HepG2 (cell line): ENCODE data around the gene CERS6. TPM values are rescaled to one million over a fixed set of nuclear protein-coding genes. Genes with fewer than 3 reads are reported as not detected.
"Not testable (repeated sequence)": the region's sequence is repeated elsewhere in the genome, so short reads cannot be mapped to it uniquely, and the experiment has no call there.

Source experiments
- ATAC-seq: fragments of 200-7000 bp; cut with Tn5 transposase; 3 replicates; pipeline ENCODE4 v1.9.1; 2020; ENCODE audit warnings: mild to moderate bottlenecking, moderate library complexity
- BruUV-seq: library from RNA; stranded (reverse); fragments of 400-500 nt; replicated peaks from 2 replicates; lab custom pipeline; 2021; lab: Mats Ljungman, UMichigan
- CTCF ChIA-PET: fragments of 300-600 bp; formaldehyde crosslinking; extraction: SDS; loops from one replicate; lab custom pipeline; 2021; ENCODE audit warnings: low total read pairs, inconsistent platforms, low intra/inter-chr PET ratio; lab: Yijun Ruan, JAX
- POLR2A ChIA-PET: fragments of 350-600 bp; sonication (Branson Sonifier 250); formaldehyde crosslinking; loops from one replicate; lab custom pipeline; 2020; ENCODE audit warnings: antibody characterized with exemption, inconsistent platforms; lab: Yijun Ruan, JAX
- DNase-seq: peaks from one replicate; pipeline ENCODE4 v3.0.0-alpha.2; 2015; ENCODE audit warnings: low spot score
- FAIRE-seq: peaks from 3 replicates; lab custom pipeline; 2011; peaks lifted over from hg19 to GRCh38; lab: Jason Lieb, UNC
- H2AFZ ChIP-seq: one replicate; pipeline ENCODE4 v1.6.1; 2011; ENCODE audit warnings: low read length, inconsistent platforms
- H3K27ac ChIP-seq: fragments of 300-600 bp; 3 replicates; pipeline ENCODE4 v1.8.0; 2011; ENCODE audit warnings: mixed run types, mild to moderate bottlenecking, mixed read lengths, low read length, inconsistent platforms; ENCODE audit not compliant: insufficient read depth; ENCODE audit errors: extremely low read length
- H3K27me3 ChIP-seq, 2 experiments: fragments of 200-600 bp in 1 of 2; 2 replicates in 1 of 2; 3 replicates in 1 of 2; pipeline versions ENCODE4 v1.6.0 to v1.8.0; 2011; ENCODE audit warnings: low read length in 2 of 2, mild to moderate bottlenecking in 2 of 2, moderate library complexity in 2 of 2, inconsistent platforms in 1 of 2; ENCODE audit not compliant: insufficient read depth in 2 of 2, control insufficient read depth in 1 of 2
- H3K36me3 ChIP-seq, 2 experiments: fragments of 200-600 bp in 1 of 2; replicated peaks in 1 of 2; 2 replicates in 1 of 2; 3 replicates in 1 of 2; pipeline versions ENCODE4 v1.5.1 to v1.8.0; 2011; ENCODE audit warnings: low read length in 2 of 2, inconsistent platforms in 1 of 2; ENCODE audit not compliant: insufficient read depth in 2 of 2, control insufficient read depth in 1 of 2
- H3K4me1 ChIP-seq: 2 replicates; pipeline ENCODE4 v1.5.1; 2012; ENCODE audit warnings: low read length, inconsistent platforms; ENCODE audit not compliant: insufficient read depth
- H3K4me2 ChIP-seq: 2 replicates; pipeline ENCODE4 v1.6.0; 2011; ENCODE audit warnings: low read depth, low read length, inconsistent platforms
- H3K4me3 ChIP-seq, 3 experiments: fragments of 200-600 bp in 1 of 3; sonication (generic), shearing (Covaris generic) in 1 of 3; replicated peaks in 1 of 3; 2 replicates each; pipeline ENCODE4 v1.5.1; 2011 to 2016; ENCODE audit warnings: low read length in 3 of 3, inconsistent platforms in 2 of 3, low read depth in 2 of 3, mild to moderate bottlenecking in 2 of 3, control low read depth in 1 of 3, mixed read lengths in 1 of 3; ENCODE audit not compliant: insufficient read depth in 1 of 3
- H3K79me2 ChIP-seq: one replicate; pipeline ENCODE4 v1.6.1; 2011; ENCODE audit warnings: low read length, inconsistent platforms; ENCODE audit not compliant: insufficient read depth
- H3K9ac ChIP-seq: 2 replicates; pipeline ENCODE4 v1.6.0; 2011; ENCODE audit warnings: mild to moderate bottlenecking, low read depth, low read length, inconsistent platforms; ENCODE audit not compliant: insufficient read depth
- H3K9me3 ChIP-seq: 2 replicates; pipeline ENCODE4 v1.5.1; 2012; ENCODE audit warnings: mild to moderate bottlenecking, low read length
- H4K20me1 ChIP-seq: 2 replicates; pipeline ENCODE4 v1.6.0; 2011; ENCODE audit warnings: inconsistent platforms, mild to moderate bottlenecking, low read length, moderate library complexity; ENCODE audit not compliant: insufficient read depth
- ATF7 ChIP-seq, 2 experiments: fragments of 450-650 bp in 1 of 2; sonication (generic) in 1 of 2; formaldehyde crosslinking in 1 of 2; IDR thresholded peaks; 2 replicates each; pipeline versions ENCODE4 v1.4.0 to v1.6.1; 2016 to 2020; ENCODE audit warnings: antibody characterized with exemption in 1 of 2, mild to moderate bottlenecking in 1 of 2, missing genetic modification reagents in 1 of 2
- CREB1 ChIP-seq, 2 experiments: fragments of 450-650 bp in 1 of 2; IDR thresholded peaks; 2 replicates each; pipeline ENCODE4 v1.6.1; 2016 to 2017; ENCODE audit warnings: control low read depth in 1 of 2, mild to moderate bottlenecking in 1 of 2, missing compliant biosample characterization in 1 of 2, missing genetic modification characterization in 1 of 2
- ZNF768 ChIP-seq: sonication (generic); formaldehyde crosslinking; IDR thresholded peaks from 2 replicates; pipeline ENCODE4 v1.4.0; 2020; ENCODE audit warnings: missing genetic modification reagents
- WGBS: methylation state at CpG from one replicate; pipeline ENCODE4 v1.1.6; 2017; ENCODE audit warnings: low lambda C conversion rate; 5-methylcytosine and 5-hydroxymethylcytosine counted together
- in situ Hi-C: cut with HindIII; loops from 2 replicates; pipeline ENCODE4 v1.10.0; 2017; ENCODE audit warnings: low pct_unique_long_range_greater_than_20kb; ENCODE audit not compliant: extremely low pct_ligation_motif_present
- intact Hi-C: fragments of 100-400 bp; cut with micrococcal nuclease; formaldehyde crosslinking; loops from one replicate; pipeline ENCODE4 v1.10.0; 2022; ENCODE audit not compliant: unreplicated experiment
- polyA plus RNA-seq, 8 experiments: library from polyadenylated mRNA; depleted of rRNA in 3 of 8; stranded (reverse) in 7 of 8; unstranded in 1 of 8; fragments of >200 nt; fragmentation: Illumina TruSeq in 4 of 8; extraction: Trizol in 4 of 8; gene quantifications; 2 replicates each; pipeline versions ENCODE4 v1.2.1 to v1.2.3, GENCODE V29; 2011 to 2016; ENCODE audit warnings: low read depth in 4 of 8, missing spikeins in 1 of 8, mixed read lengths in 1 of 8; ENCODE audit not compliant: insufficient read depth in 1 of 8
- total RNA-seq, 5 experiments: library from RNA; depleted of rRNA; stranded (reverse); fragments of >200 nt; fragmentation: Illumina TruSeq; extraction: Trizol; gene quantifications; 2 replicates each; pipeline ENCODE4 v1.2.3, GENCODE V29; 2016; ENCODE audit warnings: low read depth in 1 of 5

The CERS6 gene
- total and polyA plus RNA-seq, 2 of the 13 experiments (the other 11 are each of a cell fraction or from before 2014, with no cell fraction given) = 10.1 to 20.3 TPM

- H3K79me2 ChIP-seq; intact Hi-C loops; H3K4me3 ChIP-seq; in situ Hi-C loops; H3K36me3 ChIP-seq; BruUV-seq; POLR2A ChIA-PET; DNase-seq; CTCF ChIA-PET; H2AFZ ChIP-seq; H3K27ac ChIP-seq; FAIRE-seq; H3K4me2 ChIP-seq; H3K9me3 ChIP-seq; H3K9ac ChIP-seq; H3K4me1 ChIP-seq; H3K27me3 ChIP-seq; H4K20me1 ChIP-seq; ATAC-seq; TF ChIP-seq CREB1, ATF7 (CRISPR knock-in tag; IDR thresholded peaks at IDR 0.05): not testable (repeated sequence)
- 97% methylated on average over 3 of the region's 3 CpGs for WGBS
- 0 out of 2 replicates have a peak, but pooled peaks have one; percentile 25 for TF ChIP-seq CREB1 (IDR thresholded peaks at IDR 0.05)
- TF ChIP-seq ATF7 (IDR thresholded peaks at IDR 0.05) = peak; percentile 53; the same call in 1 of the 2 replicates
Measured at GRCh38 chr2:168664715-168665114, 208.6 kb downstream of the CERS6 start.

- CTCF ChIA-PET = no interaction called here
- TF ChIP-seq ZNF768 = no peak
- TF ChIP-seq, all 625 proteins: peak for 0
- FAIRE-seq = no peak
- 98% methylated on average over 1 of the region's 1 CpG for WGBS
- H3K27me3 ChIP-seq = no peaks in the 10 kb centered on the region
- BruUV-seq = no TSS peak
- H3K4me2 ChIP-seq = no peak overlapping the region
- DNase-seq = no peak
- no peak overlapping the region for H3K9ac ChIP-seq
- H4K20me1 ChIP-seq = no peaks in the 10 kb centered on the region
- no peak overlapping the region for H2AFZ ChIP-seq
- in situ Hi-C loops (no loop called here), intact Hi-C loops (no loop called here)
- H3K4me3 ChIP-seq = no peak overlapping the region
- POLR2A ChIA-PET = no interaction called here
- H3K9me3 ChIP-seq = no peaks in the 10 kb centered on the region
- H3K27ac ChIP-seq = no peak overlapping the region
- ATAC-seq = no peak
- no peaks in the 10 kb centered on the region for H3K79me2 ChIP-seq
- no peaks in the 10 kb centered on the region for H3K4me1 ChIP-seq
- H3K36me3 ChIP-seq = no peaks in the 10 kb centered on the region; a peak in 1 of 5 replicates
Measured at GRCh38 chr2:168666339-168666738, 210.3 kb downstream of the CERS6 start.
